Right lobe of liver (tissue), 6 donors: ENCODE results near the gene PSMB11. TPM values are rescaled to one million over a fixed set of nuclear protein-coding genes. Genes with fewer than 3 reads are reported as not detected.
A peak's percentile ranks its signal among the peaks of the same experiment; 100 is the strongest.

Source experiments
- ATAC-seq, 4 donors: fragments of 200-7000 bp; cut with Tn5 transposase; one replicate each; pipeline ENCODE4 v1.9.1; 2020; ENCODE audit warnings: mild to moderate bottlenecking in 4 of 4, moderate library complexity in 4 of 4
- DNase-seq, 3 donors: peaks; one replicate each; pipeline ENCODE4 v3.0.0-alpha.2; 2020
- H3K27ac ChIP-seq, 3 donors: fragments of 200-600 bp; one replicate each; pipeline ENCODE4 v1.8.0; 2022
- H3K27me3 ChIP-seq, 2 donors: fragments of 200-600 bp; one replicate each; pipeline ENCODE4 v1.8.0; 2022
- H3K36me3 ChIP-seq, 4 donors: fragments of 200-600 bp; sonication (generic) in 1 of 4; one replicate each; pipeline versions ENCODE4 v1.5.1 to v1.8.0; 2017 to 2022; ENCODE audit warnings: control low read depth in 1 of 4
- H3K4me1 ChIP-seq, 4 donors: fragments of 200-600 bp; sonication (generic) in 1 of 4; one replicate each; pipeline versions ENCODE4 v1.5.1 to v1.8.0; 2017 to 2022; ENCODE audit warnings: control low read depth in 1 of 4
- H3K4me3 ChIP-seq, 3 donors: fragments of 200-600 bp; one replicate each; pipeline ENCODE4 v1.8.0; 2022
- H3K9me3 ChIP-seq, 4 donors: fragments of 200-600 bp; sonication (generic) in 1 of 4; one replicate each; pipeline versions ENCODE4 v1.5.1 to v1.8.0; 2017 to 2022; ENCODE audit warnings: control low read depth in 1 of 4
- POLR2A ChIP-seq: fragments of 450-650 bp; IDR thresholded peaks from one replicate; pipeline ENCODE4 v1.6.1; 2017; ENCODE audit warnings: antibody characterized with exemption, mild to moderate bottlenecking
- WGBS: methylation state at CpG from one replicate; pipeline ENCODE4 v1.1.6; 2018; ENCODE audit warnings: low coverage, low lambda C conversion rate; ENCODE audit not compliant: insufficient coverage; ENCODE audit errors: missing lambda C conversion rate; 5-methylcytosine and 5-hydroxymethylcytosine counted together
- intact Hi-C, 2 donors: fragments of 100-400 bp; cut with DNase I; formaldehyde crosslinking; loops; one replicate each; pipeline versions ENCODE4 v1.11.2 to v1.14.1; 2022
- total RNA-seq, 6 experiments: library from RNA; depleted of rRNA in 2 of 6; stranded (reverse); fragments of >200 nt in 2 of 6; fragmentation: NEBNext Ultra II Directional in 3 of 6; extraction: Animal tissue kit (Norgen Biotek cat#: 25700) in 3 of 6; gene quantifications; one replicate each; pipeline versions ENCODE4 v1.1.0 to v1.2.4, GENCODE V29; 2016 to 2023
- TF ChIP-seq, protein P1 (sequence below), 4 donors: fragments of 200-600 bp in 3 of 4; fragments of 450-650 bp in 1 of 4; IDR thresholded peaks; one replicate each; pipeline versions ENCODE4 v1.5.1 to v1.8.0; 2016 to 2022; ENCODE audit warnings: antibody characterized with exemption in 4 of 4, mild to moderate bottlenecking in 2 of 4
- donor health status: DM: no; HTN: yes; CAD: no.
- donor health status: DM: no; HTN: no; CAD: no.
- donor health status: DM: no; HTN: no; CAD: no.
- donor health status: DM: no; HTN: yes; CAD: no.
- donor health status: DM: no; HTN: yes; CAD: no.

The PSMB11 gene
- total RNA-seq, 6 experiments from 2014 or later: not detected

DNA sequence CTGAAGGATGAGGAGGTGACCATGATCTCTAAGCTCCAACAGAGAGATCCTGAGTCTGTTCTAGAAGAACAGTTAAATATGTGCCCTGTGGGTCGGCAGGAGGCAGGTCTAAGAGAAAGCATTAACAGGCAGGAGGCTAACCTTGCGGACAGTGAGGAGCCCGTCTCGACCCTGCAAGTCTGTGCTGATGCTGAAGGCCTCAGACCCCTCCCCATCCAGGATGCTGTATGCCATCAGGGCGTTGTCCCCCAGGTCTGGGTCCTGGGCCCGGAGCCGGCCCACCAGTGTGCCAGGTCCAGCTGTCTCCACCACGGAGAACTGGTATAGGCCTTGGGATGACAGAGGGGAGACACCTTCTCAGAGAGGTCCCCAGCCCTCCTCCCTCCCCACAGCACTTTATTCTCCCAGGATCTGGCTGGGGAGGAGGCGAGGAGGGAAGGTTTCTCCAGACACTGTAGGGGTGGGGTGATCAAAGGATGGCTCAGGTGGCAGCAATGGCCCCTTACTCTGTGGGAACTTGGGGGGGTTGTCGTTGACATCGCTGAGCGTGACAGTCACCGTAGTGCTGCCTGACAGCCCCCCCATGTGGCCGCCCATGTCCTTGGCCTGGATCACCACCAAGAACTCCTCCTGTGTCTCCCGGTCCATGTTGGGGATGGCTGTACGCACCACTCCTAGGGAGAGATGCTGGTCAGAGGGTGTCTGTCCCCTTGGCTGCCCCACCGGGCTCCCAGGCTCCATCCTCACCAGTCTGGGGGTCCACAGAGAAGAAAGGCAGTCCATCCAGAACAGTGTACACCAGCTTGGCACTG, 12.2 kb downstream of the PSMB11 start:
- no peaks in the 10 kb centered on the region for H3K27me3 ChIP-seq
- ATAC-seq (no peak), DNase-seq (no peak)
- no peaks in the 10 kb centered on the region for H3K4me1 ChIP-seq
- no peak overlapping the region for H3K27ac ChIP-seq
- no peak overlapping the region for H3K4me3 ChIP-seq
- H3K36me3 ChIP-seq: peaks cover 0 to 7% (median 2%) of the 10 kb centered on the region in 4 donors
- TF ChIP-seq POLR2A: no peak
- TF ChIP-seq, protein P1, sequence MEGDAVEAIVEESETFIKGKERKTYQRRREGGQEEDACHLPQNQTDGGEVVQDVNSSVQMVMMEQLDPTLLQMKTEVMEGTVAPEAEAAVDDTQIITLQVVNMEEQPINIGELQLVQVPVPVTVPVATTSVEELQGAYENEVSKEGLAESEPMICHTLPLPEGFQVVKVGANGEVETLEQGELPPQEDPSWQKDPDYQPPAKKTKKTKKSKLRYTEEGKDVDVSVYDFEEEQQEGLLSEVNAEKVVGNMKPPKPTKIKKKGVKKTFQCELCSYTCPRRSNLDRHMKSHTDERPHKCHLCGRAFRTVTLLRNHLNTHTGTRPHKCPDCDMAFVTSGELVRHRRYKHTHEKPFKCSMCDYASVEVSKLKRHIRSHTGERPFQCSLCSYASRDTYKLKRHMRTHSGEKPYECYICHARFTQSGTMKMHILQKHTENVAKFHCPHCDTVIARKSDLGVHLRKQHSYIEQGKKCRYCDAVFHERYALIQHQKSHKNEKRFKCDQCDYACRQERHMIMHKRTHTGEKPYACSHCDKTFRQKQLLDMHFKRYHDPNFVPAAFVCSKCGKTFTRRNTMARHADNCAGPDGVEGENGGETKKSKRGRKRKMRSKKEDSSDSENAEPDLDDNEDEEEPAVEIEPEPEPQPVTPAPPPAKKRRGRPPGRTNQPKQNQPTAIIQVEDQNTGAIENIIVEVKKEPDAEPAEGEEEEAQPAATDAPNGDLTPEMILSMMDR (IDR thresholded peaks at IDR 0.05): no peak
- intact Hi-C loops: no loop called here
- 40% methylated on average over 1 of the region's 17 CpGs for WGBS
- no peaks in the 10 kb centered on the region for H3K9me3 ChIP-seq

DNA sequence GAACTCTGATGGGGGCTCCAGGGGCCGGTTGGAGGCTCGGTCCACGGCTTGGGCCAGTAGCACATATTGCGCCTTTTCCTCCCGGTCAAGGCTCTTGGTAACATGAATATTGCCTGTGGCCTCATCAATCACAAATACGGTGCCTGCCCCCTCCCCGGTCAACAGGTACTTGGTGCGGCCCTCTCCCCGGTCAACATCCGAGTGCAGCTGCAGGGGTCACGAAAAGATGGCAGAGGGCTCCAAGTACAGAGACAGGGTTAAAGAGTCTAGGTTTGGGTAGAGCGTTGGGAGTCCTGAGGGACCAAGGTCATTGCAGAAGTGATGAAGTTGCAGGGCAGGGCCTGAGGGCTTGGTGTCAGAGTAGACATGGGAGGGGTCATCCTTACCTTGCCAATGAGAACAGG, 13.1 kb downstream of the PSMB11 start:
- H3K4me3 ChIP-seq: no peak overlapping the region
- H3K27ac ChIP-seq: no peak overlapping the region
- intact Hi-C loops: loop anchor here (5.0 kb wide), 1 partner anchor 68 kb away; no protein-coding TSS in a partner anchor
- DNase-seq: no peak
- peaks cover 3 to 17% (median 7%) of the 10 kb centered on the region in 4 donors for H3K36me3 ChIP-seq
- TF ChIP-seq POLR2A: no peak
- no peaks in the 10 kb centered on the region for H3K4me1 ChIP-seq
- H3K9me3 ChIP-seq: no peaks in the 10 kb centered on the region
- WGBS: 85% methylated on average over 8 of the region's 12 CpGs
- ATAC-seq: no peak
- no peaks in the 10 kb centered on the region for H3K27me3 ChIP-seq

DNA sequence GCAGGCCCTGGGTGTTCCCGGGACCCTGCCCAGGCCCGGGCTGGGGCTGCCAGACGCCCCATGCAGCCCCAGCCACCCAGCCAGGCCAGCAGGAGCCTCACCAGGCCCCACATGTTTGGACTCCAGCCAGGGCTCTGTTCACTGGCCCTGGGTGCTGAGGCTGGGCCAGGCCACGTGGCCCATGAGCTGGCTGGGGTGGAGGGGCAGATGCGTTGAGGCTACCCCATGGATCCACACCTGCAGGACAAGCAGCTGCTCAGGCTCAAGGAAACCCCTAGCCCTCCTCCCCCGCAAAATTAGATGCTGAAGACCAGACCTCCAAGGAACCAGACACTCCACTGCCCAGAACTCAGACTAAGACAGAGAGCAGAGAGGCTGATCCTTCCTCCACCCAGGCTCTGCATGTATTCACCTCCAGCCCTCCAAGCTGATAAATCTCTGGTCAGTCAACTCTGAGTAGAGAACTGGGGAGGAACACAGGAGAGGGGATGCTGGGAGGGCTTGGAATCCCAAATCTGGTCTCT, 13.7 kb downstream of the PSMB11 start:
- no peak overlapping the region for H3K4me3 ChIP-seq
- no peaks in the 10 kb centered on the region for H3K9me3 ChIP-seq
- intact Hi-C loops: loop anchor here (5.0 kb wide), 1 partner anchor 68 kb away; no protein-coding TSS in a partner anchor
- H3K4me1 ChIP-seq: no peaks in the 10 kb centered on the region
- WGBS: no CpG with 5 or more reads among the region's 6 CpGs
- ATAC-seq: no peak
- no peaks in the 10 kb centered on the region for H3K27me3 ChIP-seq
- TF ChIP-seq, protein P1 (IDR thresholded peaks at IDR 0.05): no peak
- TF ChIP-seq POLR2A: no peak
- H3K36me3 ChIP-seq: peaks cover 6 to 22% (median 12%) of the 10 kb centered on the region in 4 donors
- no peak for DNase-seq
- no peak overlapping the region for H3K27ac ChIP-seq

DNA sequence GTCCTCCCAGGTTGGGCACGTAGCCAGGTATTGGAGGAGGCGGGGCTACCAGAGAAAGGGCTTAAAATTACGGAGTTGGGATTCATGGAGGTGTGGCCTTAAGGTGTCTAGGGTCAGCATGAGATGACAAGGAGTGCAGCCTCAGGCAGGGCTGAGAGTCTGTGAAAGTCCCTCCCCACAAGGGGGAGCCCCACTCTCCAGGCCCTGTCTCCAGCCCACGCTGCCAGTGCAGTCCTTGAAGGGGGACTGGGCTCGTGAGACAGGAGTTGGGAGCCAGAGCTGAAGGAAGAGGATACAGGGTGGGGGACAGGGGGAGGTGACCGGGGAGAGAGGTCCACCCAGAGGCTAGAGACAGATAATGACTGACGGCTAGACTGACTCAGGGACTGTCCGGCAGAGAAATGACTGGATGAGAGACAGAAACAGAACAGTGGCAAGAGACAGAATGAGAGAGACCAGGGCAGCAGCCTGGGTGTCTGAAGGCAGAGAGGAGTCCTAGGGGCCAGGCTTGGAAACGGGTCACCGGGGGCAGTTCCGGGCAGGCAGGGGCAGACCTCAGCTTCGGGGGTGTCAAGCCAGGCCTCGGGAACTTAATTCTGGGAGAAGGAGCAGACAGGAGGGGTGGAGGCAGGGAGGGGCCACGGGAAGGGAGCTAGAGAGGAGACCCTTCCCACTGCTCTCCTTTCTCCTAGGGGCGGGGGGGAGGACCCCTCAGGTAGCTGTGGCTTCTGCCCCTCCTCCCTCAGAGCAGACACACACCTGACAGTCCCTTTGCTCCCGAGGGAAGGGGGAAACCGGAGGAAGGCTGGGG, 14.3 kb downstream of the PSMB11 start:
- 6% methylated on average over 11 of the region's 17 CpGs for WGBS
- Histone ChIP-seq H3K27ac (no peak overlapping the region), H3K4me3 (no peak overlapping the region)

More for the DNA sequence above, 14.3 kb downstream of the PSMB11 start:
- H3K9me3 ChIP-seq: no peaks in the 10 kb centered on the region
- TF ChIP-seq, protein P1 (IDR thresholded peaks at IDR 0.05): peak; percentile 48 to 70 (median 67)
- TF ChIP-seq POLR2A: no peak
- H3K4me1 ChIP-seq: no peaks in the 10 kb centered on the region
- intact Hi-C loops: loop anchor here (5.0 kb wide), 1 partner anchor 69 kb away; no protein-coding TSS in a partner anchor
- DNase-seq (peak; percentile 67 to 72 (median 70)), ATAC-seq (peak; percentile 67 to 72 (median 70))
- no peaks in the 10 kb centered on the region for H3K27me3 ChIP-seq
- H3K36me3 ChIP-seq: peaks cover 8 to 29% (median 15%) of the 10 kb centered on the region in 4 donors
